GM21360 (cell line): ENCODE data around the gene LAPTM4A.

Experiments used
- ATAC-seq: cut with Tn5 transposase; IDR thresholded peaks from one replicate; pipeline ENCODE4 v1.9.1; 2021; ENCODE audit warnings: mild to moderate bottlenecking, moderate library complexity; ENCODE audit not compliant: unreplicated experiment

LAPTM4A gene

DNA sequence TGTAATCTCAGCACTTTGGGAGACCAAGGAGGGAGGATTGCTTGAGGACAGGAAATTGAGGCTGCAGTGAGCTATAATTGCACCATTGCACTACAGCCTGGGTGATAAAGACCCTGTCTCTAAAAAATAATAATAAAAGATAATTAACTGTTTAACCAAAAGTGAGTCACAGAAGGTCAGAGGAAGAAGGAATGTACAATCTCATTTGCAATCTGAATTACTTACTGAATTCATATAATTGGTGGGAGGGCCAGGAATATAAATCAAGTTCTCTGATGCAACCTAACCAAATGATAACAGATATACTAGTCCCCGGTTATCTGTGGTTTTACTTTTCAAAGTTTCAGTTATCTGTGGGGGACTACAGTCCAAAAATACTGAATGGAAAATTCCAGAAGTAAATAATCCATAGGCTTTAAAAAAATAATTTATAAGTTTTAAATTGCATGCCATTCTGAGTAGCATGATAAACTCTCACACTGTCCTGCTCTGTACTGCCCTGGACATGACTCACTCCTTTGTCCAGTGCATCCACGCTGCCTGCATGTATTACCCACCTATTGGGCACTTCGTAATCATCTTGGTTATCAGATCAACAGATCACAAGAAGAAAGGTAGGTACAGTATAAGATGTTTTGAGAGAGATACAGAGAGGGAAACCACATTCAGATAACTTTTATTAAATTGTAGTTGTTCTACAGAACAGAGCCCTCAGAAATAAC is 26.2 kb downstream of the LAPTM4A start:
- ATAC-seq = no peak

DNA sequence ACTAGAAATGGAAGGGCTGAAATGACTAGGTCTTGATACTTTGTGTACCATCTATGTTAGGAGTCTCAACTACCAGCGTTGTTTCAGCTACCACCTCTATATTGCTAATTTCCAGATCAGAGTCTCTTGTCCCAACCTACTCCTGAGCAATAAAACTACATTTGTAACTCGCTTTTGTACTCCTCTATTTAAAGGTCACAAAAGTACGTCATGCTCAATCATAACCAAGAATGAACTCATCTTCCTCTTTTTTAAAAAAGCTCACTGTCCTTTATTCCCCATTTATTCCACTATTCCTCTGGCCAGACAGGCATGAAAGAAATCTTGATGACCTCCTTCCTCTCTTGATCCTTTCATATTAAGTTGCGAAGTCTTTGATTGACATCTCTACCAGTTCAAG is 27.7 kb downstream of the LAPTM4A start:
- ATAC-seq = no peak

DNA sequence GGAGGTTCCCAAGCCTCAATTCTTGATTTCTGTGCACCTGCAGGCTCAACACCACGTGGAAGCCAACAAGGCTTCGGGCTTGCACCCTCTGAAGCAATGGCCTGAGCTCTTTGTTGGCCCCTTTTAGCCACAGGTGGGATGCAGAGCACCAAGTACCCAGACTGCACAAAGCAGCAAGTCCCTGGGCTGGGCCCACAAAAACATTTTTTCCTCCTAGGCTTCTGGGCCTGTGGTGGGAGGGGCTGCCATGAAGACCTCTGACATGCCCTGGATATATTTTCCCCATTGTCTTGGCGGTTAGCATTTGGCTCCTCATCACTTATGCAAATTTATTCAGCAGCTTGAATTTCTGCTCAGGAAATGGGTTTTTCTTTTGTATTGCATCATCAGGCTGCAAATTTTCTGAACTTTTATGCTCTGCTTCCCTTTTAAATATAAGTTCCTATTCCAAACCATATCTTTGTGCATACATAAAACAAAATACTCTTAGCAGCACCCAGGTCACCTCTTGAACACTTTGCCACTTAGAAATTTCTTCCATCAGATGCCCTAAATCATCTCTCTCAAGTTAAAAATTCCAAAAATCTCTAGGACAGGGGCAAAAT is 29.9 kb downstream of the LAPTM4A start:
- ATAC-seq = no peak

DNA sequence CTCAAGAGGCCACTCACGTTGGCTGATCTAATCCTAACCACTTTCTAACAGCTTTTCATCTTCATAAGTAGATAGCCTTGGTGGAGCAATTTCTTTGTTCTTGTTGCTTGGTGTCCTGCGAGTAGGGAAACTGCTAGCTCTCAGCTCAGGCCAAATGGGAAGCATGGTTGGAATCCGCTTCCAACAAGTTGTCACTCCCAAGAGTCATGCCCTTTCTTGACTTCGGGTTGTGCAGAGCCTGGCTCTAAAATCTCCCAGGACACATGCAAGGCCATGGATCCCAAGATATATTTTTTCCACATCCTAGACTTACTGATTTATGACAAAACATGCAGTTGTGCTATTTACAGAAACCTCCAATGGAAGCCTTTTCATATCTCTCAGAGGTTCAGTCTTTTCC is 31.7 kb downstream of the LAPTM4A start:
- no peak for ATAC-seq

DNA sequence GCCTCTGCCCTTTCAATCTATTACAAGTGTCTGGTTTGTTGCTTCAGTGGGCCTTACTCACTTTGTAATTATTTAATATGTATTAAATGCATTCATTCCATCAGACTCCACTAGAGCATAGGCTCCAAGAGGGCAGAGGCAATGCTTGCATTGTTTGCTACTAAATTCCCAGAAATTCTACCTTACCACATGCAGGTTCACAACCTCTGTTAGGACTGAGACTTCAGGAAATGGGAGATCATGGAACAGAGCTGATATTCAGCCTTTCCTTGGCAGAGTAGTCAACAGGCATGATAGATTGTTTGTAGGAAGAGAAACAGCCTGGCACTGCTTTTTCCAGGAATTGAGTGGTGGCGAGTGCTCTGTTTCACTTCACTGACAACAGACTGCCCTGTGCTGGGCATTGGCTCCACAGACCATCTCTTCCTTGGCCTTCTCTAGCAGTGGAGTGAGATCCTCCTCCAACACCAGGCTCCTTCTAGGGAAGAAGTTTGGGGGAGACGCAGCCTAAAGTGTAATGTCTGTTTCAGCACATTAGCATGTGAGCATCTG is 32.8 kb downstream of the LAPTM4A start:
- ATAC-seq = no peak

DNA sequence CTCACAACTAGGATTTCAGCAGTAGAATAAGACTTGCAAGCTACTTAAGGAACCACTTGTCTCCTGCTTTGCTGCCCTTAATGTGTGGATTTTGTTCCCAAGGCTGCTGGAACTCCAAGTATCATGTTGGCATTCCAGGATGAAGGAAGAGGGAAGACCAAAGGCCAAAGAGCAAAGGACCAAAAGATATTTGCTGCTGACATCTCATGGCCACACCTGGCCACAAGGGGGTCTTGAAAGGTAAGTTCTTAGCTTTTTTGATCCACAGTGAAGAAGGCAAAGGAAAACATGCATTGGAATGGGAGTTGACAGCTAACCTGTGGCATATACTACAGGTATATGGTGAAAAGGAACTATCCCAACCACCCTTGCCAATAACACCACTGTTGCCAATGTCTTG is 35.1 kb downstream of the LAPTM4A start:
- ATAC-seq = no peak

DNA sequence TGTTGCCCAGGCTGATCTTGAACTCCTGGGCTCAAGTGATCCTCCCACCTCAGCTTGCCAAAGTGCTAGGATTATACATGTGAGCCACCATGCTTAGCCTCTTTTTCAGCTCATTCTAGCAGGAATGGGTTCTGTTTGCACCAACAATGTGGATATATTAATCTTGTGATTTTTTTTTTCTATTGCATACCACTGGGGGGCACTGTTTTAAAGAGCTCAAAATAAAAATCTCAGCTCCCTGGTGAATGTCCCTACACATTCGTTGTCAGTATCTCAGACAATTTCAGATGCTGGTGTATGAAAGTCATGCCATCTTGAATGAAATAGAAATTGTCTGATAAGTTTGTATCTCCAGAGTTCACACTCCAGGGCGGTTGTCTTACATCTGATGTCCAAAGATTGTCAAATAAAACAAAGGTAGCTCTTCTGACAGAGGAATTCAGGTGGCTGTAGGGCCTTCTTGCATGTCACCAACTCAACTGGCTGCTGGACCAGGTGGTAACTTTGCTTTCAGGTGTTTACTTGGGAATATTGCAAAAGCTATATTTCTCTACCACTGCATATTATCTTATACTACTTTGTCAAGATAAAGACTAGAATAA is 35.8 kb downstream of the LAPTM4A start:
- ATAC-seq = no peak

DNA sequence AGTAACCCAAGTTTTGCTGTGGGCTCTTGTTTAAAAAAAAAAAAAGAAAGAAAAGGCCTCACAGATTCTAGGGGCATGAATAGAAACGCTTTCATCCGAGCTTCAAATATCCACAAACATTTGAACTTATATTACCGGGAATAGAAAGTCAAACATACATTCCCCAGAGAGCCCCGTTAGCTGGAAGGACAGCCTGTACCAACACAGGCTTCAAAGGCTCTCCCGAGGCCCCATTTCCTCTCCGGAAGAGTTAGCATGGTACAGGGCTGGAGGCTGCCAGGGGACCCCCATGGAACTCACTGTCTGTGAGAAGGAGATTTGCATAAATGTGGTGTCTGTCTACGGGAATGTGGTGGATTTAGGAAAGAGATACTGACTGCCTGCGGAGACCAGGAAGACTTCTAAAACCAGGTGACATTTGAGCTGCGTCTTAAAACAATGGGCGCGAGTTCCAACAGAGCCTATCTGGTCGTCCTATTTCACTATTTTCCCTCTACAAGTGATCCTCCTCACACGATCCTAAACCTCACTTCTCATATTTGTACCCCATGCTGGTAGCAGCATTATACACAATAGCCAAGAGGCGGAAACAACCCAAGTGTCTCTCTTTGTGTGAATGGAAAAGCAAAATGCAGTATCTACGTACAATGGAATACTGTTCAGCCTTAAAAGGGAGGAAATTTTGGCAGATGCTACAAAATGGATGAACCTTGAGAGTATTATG is 38.1 kb downstream of the LAPTM4A start:
- ATAC-seq = no peak

DNA sequence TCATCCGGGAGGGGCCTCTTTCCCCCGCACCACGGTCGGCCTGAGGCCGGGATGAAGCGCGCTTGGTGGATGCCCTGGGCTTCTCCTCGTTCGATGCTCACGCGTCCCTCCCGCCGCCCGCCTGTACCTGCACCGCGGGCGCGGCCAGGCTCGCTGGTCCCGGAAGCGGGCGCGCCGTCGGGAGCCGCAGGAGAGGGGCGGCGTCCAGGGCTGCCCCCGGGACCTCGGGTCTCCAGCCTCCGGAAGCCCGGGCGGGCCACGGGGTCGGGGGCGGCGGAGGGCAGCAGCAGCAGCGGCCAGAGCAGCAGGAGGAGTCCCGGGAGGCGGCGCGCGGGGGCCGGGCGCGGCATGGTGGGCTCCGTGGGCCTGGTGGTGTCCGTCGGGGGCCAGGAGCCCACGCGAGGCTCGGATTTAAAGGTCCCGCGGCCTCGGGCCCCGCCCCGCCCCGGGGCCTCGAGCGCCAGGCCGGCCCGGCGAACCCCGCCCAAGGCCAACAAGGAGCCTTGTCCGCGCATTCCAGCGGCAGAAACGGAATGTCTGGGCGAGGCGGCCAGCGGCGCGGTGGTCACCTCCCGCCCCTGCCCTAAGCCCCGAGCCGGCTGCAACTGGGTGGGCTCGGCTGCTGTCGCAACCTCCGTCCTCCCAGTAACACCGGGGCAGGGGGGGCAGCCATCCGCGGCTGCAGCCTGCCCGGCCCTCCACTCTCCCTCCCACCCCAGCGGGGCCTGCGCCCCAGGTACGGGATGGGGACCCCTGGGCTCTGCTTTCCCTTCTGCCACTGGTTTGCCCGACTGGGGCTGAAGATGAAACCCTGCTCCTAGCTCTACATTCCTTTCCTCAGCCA is 38.9 kb downstream of the LAPTM4A start, which contains the start of gene MATN3:
Gene MATN3, minus strand, starts transcription at position 387 of the 844 bp plus-strand sequence. Its CDS starts 37 bp downstream, at position 350.
- no peak for ATAC-seq

DNA sequence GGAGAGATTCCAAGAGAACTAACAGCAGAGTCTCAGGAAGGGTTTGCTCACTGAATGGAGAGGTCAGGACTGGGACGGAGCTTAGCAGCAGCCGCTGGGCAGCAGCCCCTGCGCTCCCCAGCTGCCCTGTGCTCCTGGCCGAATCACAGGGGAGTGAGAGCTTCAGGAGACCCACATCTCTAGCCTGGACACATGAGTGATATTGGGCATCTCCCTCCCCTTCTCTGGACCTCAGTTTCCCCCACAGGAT is 39.5 kb downstream of the LAPTM4A start:
- no peak for ATAC-seq

DNA sequence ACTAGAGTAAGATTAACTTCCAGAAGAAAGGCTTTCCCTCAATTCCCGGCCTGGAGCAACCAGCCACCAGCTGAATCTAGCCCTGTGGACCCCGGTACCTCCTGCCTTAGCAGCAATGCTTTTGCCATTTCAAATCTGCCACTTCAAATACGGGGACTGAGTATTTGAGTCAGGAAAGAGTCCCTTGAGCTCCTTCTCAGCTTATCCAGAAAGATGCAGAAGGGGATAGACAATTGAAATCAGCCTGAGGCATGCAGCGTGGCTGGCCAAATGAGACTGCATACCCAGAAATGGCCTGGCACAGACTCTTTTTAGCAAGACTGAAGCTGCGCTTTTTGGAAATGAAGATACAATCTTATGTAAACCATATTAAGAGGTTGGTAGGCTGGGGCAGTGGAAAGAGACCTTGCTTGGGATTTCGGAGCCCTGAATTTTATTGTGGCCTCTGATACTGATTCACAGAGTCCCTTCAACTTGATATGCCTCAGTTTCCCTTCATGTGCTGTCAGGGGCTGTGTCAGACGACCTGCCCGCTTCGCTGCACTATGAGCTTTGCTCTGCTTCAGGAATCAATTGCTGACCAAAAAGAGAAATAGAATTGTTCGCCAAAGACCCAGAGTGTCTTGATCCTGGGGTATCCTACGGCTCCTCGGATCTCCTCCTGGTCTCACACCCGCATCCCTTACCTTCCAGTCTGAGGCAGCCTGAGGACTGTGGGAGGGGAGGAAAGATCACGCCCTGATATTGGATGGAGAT is 40.0 kb downstream of the LAPTM4A start:
- ATAC-seq = no peak

DNA sequence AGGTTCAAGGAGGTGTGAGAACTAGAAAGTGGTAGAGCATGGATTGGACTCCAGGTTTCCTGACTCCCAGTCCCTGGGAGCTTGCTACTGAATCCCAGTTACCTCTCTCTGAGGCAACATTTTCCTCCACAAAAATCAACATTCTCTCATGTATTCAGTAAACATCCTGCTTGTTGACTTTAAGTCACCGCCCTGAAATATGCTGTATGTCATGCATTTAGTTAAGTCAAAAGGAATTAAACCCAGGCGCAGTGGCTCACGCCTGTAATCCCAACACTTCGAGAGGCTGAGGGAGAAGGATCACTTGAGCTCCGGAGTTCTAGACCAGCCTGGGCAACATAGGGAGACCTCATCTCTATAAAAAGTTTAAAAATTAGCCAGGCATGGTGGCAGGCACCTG is 42.7 kb downstream of the LAPTM4A start:
- no peak for ATAC-seq

DNA sequence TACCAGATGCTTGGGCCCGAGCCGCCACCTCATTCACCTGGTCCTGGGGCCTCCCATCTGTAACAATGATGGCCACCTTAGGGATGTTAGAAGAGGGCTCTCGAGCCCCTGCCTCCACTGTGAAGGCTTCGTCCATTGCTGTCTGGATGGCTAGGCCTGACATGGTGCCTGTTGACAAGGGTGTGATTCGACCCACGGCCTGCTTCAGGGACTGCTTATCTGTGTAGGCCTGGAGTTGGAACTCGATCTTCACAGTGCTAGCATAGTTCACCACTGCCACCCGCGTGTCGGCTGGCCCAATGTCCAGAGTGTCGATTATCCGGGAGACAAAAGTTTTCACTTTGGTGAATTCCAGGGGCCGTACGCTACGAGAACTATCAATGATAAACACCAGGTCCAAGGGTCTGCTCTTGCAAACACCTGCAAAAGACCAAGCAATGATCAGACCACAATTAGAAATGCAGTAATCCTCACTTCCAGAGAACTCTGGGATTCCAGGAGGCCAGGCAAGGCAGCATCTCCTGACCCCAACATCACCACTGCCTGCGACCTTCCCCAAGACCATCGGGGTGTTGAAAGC is 45.4 kb downstream of the LAPTM4A start:
- no peak for ATAC-seq

DNA sequence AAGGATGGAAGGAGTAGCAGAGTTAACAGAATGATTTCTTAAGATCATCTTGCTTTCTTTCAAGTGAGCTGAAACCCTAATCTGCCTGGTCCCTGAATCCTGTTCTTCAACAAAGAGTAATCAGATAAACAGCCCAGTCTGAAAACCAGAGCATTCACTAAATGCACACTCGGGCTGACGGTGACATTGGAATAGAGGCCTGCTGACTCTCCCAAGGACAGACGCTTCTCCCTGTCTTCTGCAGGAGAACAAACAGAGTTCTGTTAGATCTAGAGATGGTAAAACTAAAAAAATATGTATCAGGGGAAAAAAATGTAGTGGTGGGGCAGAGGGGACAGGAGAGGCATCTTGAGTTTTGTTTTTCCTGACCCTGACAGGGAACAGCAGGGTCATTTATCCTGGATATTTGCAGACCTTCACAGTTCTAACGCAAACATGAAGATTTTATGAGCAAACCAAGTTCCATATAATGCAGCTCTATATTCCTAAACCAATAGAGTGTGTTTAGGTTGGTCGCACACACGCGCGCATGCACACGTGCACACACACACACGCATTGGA is 46.3 kb downstream of the LAPTM4A start:
- ATAC-seq = no peak

DNA sequence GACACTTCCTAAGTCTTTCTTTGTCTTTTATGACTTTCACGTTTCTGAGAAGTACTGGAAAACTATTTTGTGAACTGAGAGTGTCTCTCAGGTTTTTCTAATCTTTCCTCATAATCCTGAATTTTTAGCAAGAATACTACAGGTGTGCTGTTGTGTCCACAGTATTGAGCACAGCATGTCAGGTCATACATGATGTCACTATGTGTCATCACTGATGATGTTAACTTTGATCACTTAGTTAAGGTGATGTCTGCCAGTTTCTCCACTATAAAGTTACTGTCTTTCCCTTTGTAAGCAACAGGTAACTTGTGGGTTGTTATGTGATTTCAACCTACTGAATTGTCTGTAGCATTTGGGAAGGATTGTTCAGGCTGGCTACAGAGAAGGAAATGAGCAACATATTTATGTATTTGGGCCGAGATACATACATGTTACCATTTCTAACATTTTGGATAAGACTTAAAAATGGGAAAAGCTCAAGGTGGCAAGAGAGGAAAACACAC is 50.0 kb downstream of the LAPTM4A start:
- ATAC-seq = no peak

DNA sequence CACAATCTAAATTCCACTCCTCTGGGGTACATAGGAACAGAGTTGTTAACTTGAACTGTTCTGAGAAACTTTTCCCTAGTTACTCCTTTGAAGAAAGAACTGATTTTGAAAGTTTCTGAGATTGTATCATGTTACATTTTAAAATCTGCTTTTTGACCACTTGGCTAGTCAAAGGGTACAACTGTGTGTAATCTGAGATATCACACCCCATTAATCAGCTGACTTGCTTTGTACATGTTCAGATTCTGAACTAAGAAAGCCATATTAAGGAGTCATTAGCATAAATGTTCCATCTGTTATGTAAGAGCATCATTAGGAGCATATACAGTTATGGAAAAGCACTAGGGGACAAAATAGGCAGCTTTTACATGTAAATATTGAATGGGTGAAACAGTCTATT is 57.7 kb downstream of the LAPTM4A start:
- ATAC-seq = no peak

DNA sequence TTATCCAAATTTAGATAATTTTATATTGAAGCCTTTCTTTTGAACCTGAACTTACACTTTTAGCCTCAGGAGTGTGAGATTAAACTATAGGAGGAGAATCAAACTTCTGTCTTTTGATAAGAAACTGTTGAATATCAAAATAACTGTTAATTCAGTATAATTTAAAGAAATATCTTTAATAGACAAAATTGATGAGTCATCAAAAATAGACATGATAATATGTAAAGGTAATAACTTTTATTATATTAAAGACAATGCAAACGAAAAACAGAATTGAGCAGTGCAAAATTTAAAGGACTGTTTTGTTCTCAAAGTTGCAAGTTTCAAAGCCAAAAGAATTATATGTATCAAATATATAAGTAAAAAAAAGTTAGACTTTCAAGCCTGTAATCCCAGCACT is 59.5 kb downstream of the LAPTM4A start:
- no peak for ATAC-seq

DNA sequence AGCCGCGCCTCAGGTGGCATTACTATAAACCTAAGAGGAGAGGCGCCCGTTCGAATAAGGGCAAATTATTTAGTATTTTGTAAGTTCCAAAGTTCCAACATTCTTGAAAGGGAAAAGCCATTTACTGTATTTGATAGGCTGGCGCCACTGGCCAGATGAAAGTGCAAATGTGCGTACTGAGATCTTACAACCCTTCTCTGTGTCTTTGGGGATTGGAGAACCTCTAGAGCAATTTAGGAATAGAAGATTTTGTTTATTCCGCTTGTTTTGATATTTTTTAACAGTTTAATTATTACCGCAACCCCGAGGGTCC is 61.1 kb downstream of the LAPTM4A start:
- ATAC-seq = no peak

DNA sequence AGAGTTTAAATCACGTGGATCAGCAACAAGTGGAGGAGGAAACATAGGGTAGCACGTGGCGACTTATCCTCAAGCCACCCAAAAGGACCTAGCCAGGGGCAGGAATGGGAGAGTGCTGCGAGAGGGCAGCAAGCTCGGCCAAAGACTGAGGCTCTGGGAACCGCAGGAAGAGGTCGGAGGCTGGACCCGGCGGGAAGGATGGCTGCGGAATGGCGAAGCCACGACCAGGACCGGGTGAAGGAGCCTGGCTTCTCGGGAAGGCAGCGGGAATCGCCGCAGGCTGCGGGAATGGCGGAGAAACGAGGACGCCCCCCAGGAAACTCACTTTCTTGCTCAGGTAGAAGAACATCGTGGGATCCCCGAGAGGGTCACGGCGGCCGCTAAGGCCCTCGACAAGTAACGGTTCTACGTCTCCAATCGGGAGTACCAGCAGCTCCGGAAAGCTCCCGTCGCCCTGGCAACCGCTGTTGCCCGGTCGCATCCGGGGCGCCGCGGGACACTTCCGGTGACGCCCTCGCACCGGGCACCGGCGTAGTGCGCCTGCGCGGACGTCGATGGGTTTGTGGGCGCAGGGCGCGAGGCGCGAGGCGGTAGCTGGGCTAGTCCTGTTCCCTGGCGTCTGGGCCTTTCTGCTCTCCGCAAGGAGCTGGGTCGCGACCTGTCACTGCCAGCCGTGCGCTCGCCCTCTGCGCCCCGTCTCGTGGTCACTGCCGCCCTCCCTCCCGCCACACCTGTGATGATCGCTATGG is 61.6 kb downstream of the LAPTM4A start, which contains the start of gene WDR35:
Gene WDR35, minus strand, starts transcription at position 439 of the 749 bp plus-strand sequence. Its CDS starts 90 bp downstream, at position 349.
- ATAC-seq = peak; percentile 91
